ENCODE data around the gene IKZF5.

The IKZF5 gene

GRCh38 chr10:122954731-122955050, 53.9 kb downstream of the IKZF5 start:
- H3K36me3 ChIP-seq = peaks cover 0 to 21% (median 8%) of the 10 kb centered on the region in 11 experiments; a peak in 13 of 22 replicates
- TF ChIP-seq Cebpa-rat (IDR thresholded peaks at IDR 0.05) = no peak
- peak overlapping the region; percentile 41 to 86 (median 64) for H3K4me2 ChIP-seq
- peak overlapping the region; percentile 72 to 90 (median 84); a peak in 18 of 20 replicates for H3K4me3 ChIP-seq
- H3K27me3 ChIP-seq = no peaks in the 10 kb centered on the region
- H3K9me3 ChIP-seq (replicated peaks in 1 of 11) = peaks cover 0 to 10% (median 8%) of the 10 kb centered on the region in 11 experiments; a peak in 15 of 22 replicates
- no peak overlapping the region for H3K9ac ChIP-seq
- peaks cover 17 to 38% (median 28%) of the 10 kb centered on the region in 10 experiments for H3K4me1 ChIP-seq
- peak overlapping the region in 3 of 11 experiments; percentile 50 to 87 (median 85); a peak in 3 of 22 replicates for H3K27ac ChIP-seq
- H4K20me1 ChIP-seq = no peaks in the 10 kb centered on the region

GRCh38 chr10:122953902-122954730, 54.5 kb downstream of the IKZF5 start, which contains the start of gene C10orf88:
Gene C10orf88, minus strand, starts transcription at chr10:122954227. Its CDS starts 49 bp downstream, at chr10:122954178.
- Histone ChIP-seq H3K27ac (peak within 1 kb of the TSS; percentile 83 to 89 (median 87)), H3K27me3 (no peaks in the 10 kb centered on the region), H3K4me1 (peaks cover 17 to 38% (median 28%) of the 10 kb centered on the region in 10 experiments)

GRCh38 chr10:122949296-122949695, 59.3 kb downstream of the IKZF5 start:
- Histone ChIP-seq H3K9me3 (replicated peaks in 1 of 11) (peaks cover 0 to 7% (median 0%) of the 10 kb centered on the region in 11 experiments; a peak in 6 of 22 replicates), H3K4me2 (no peak overlapping the region), H3K36me3 (peaks cover 37 to 74% (median 51%) of the 10 kb centered on the region in 11 experiments; a peak in 21 of 22 replicates), H3K9ac (no peak overlapping the region), H3K27ac (no peak overlapping the region), H4K20me1 (no peaks in the 10 kb centered on the region), H3K4me1 (peaks cover 10 to 33% (median 22%) of the 10 kb centered on the region in 10 experiments), H3K4me3 (no peak overlapping the region), H3K27me3 (no peaks in the 10 kb centered on the region)
- no peak for TF ChIP-seq Cebpa-rat (IDR thresholded peaks at IDR 0.05)

More at GRCh38 chr10:122953902-122954730, 54.5 kb downstream of the IKZF5 start, which contains the start of gene C10orf88:
- TF ChIP-seq Cebpa-rat (IDR thresholded peaks at IDR 0.05) = no peak
- Histone ChIP-seq H4K20me1 (no peaks in the 10 kb centered on the region), H3K9me3 (replicated peaks in 1 of 11) (peaks cover 0 to 10% (median 8%) of the 10 kb centered on the region in 11 experiments; a peak in 15 of 22 replicates), H3K4me3 (peak within 1 kb of the TSS; percentile 72 to 90 (median 84)), H3K9ac (peak within 1 kb of the TSS; percentile 88 to 93 (median 91)), H3K4me2 (peak within 1 kb of the TSS; percentile 79 to 95 (median 89)), H3K36me3 (peaks cover 0 to 27% (median 10%) of the 10 kb centered on the region in 11 experiments; a peak in 16 of 22 replicates)
